Activated T-helper 17 cell treated with anti-CD3 and anti-CD28 coated beads, Interleukin-2, amount 50 U/mL, for 72 hours (primary cell): ENCODE data around the gene PITPNM3. TPM values are rescaled to one million over a fixed set of nuclear protein-coding genes. Genes with fewer than 3 reads are reported as not detected.
"Not testable (repeated sequence)": the region's sequence is repeated elsewhere in the genome, so short reads cannot be mapped to it uniquely, and the experiment has no call there.

ENCODE experiments used
- ATAC-seq: fragments of 150-1000 bp; cut with Tn5 transposase; replicated peaks from 2 replicates; pipeline ENCODE4 v1.10.0; 2021; ENCODE audit warnings: mild to moderate bottlenecking, moderate library complexity
- H3K27ac Mint-ChIP-seq: one replicate; pipeline ENCODE4 v1.8.0; 2022; ENCODE audit warnings: mixed read lengths
- H3K27me3 Mint-ChIP-seq: one replicate; pipeline ENCODE4 v1.8.0; 2022; ENCODE audit warnings: mixed read lengths
- H3K36me3 Mint-ChIP-seq: one replicate; pipeline ENCODE4 v1.8.0; 2022; ENCODE audit warnings: low read depth, mild to moderate bottlenecking, mixed read lengths
- H3K4me1 Mint-ChIP-seq: one replicate; pipeline ENCODE4 v1.8.0; 2022; ENCODE audit warnings: mixed read lengths
- H3K4me3 Mint-ChIP-seq: one replicate; pipeline ENCODE4 v1.8.0; 2022; ENCODE audit warnings: mild to moderate bottlenecking, mixed read lengths
- H3K9me3 Mint-ChIP-seq: one replicate; pipeline ENCODE4 v1.8.0; 2022; ENCODE audit warnings: mixed read lengths
- total RNA-seq, 2 donors: library from RNA; stranded (reverse); gene quantifications; one replicate each; pipeline ENCODE4 v1.2.3, GENCODE V29; 2022

The PITPNM3 gene
- total RNA-seq, 2 donors from 2014 or later = 0.73 to 1.4 TPM

- H3K4me3 Mint-ChIP-seq, H3K36me3 Mint-ChIP-seq, H3K27me3 Mint-ChIP-seq, ATAC-seq, H3K4me1 Mint-ChIP-seq, H3K9me3 Mint-ChIP-seq, H3K27ac Mint-ChIP-seq: not testable (repeated sequence)
Measured at GRCh38 chr17:6482796-6483195, 73.6 kb downstream of the PITPNM3 start.

GRCh38 chr17:6482105-6482455 is 74.3 kb downstream of the PITPNM3 start:
- no peaks in the 10 kb centered on the region for H3K36me3 Mint-ChIP-seq
- H3K4me1 Mint-ChIP-seq = no peaks in the 10 kb centered on the region
- no peak overlapping the region for H3K27ac Mint-ChIP-seq
- no peaks in the 10 kb centered on the region for H3K9me3 Mint-ChIP-seq
- H3K27me3 Mint-ChIP-seq = peaks cover 3% of the 10 kb centered on the region
- ATAC-seq = no peak
- no peak overlapping the region for H3K4me3 Mint-ChIP-seq

- H3K4me3 Mint-ChIP-seq = no peak overlapping the region
- no peak overlapping the region for H3K27ac Mint-ChIP-seq
- H3K9me3 Mint-ChIP-seq = no peaks in the 10 kb centered on the region
- H3K4me1 Mint-ChIP-seq = no peaks in the 10 kb centered on the region
- peaks cover 3% of the 10 kb centered on the region for H3K27me3 Mint-ChIP-seq
- H3K36me3 Mint-ChIP-seq = no peaks in the 10 kb centered on the region
- no peak for ATAC-seq
Measured at GRCh38 chr17:6480303-6480675, 76.1 kb downstream of the PITPNM3 start.

GRCh38 chr17:6479622-6480302 is 76.6 kb downstream of the PITPNM3 start:
- no peak for ATAC-seq
- Mint-ChIP-seq H3K4me1 (no peaks in the 10 kb centered on the region), H3K27ac (no peak overlapping the region), H3K27me3 (peaks cover 3% of the 10 kb centered on the region), H3K36me3 (no peaks in the 10 kb centered on the region), H3K9me3 (no peaks in the 10 kb centered on the region), H3K4me3 (no peak overlapping the region)

- H3K36me3 Mint-ChIP-seq = no peaks in the 10 kb centered on the region
- H3K27ac Mint-ChIP-seq = no peak overlapping the region
- no peak for ATAC-seq
Measured at GRCh38 chr17:6478486-6478885, 77.9 kb downstream of the PITPNM3 start.

GRCh38 chr17:6477831-6478383 is 78.4 kb downstream of the PITPNM3 start:
- Mint-ChIP-seq H3K4me1 (peaks cover 4% of the 10 kb centered on the region), H3K36me3 (no peaks in the 10 kb centered on the region), H3K27me3 (peaks cover 3% of the 10 kb centered on the region), H3K4me3 (no peak overlapping the region), H3K9me3 (no peaks in the 10 kb centered on the region), H3K27ac (no peak overlapping the region)
- ATAC-seq = no peak

More at GRCh38 chr17:6478486-6478885, 77.9 kb downstream of the PITPNM3 start:
- H3K27me3 Mint-ChIP-seq = peaks cover 3% of the 10 kb centered on the region
- no peak overlapping the region for H3K4me3 Mint-ChIP-seq
- no peaks in the 10 kb centered on the region for H3K4me1 Mint-ChIP-seq
- H3K9me3 Mint-ChIP-seq = no peaks in the 10 kb centered on the region

GRCh38 chr17:6476810-6477179 is 79.6 kb downstream of the PITPNM3 start:
- peaks cover 5% of the 10 kb centered on the region for H3K4me1 Mint-ChIP-seq
- H3K9me3 Mint-ChIP-seq = no peaks in the 10 kb centered on the region
- ATAC-seq = no peak
- H3K27ac Mint-ChIP-seq = no peak overlapping the region
- H3K27me3 Mint-ChIP-seq = peaks cover 3% of the 10 kb centered on the region
- no peaks in the 10 kb centered on the region for H3K36me3 Mint-ChIP-seq
- no peak overlapping the region for H3K4me3 Mint-ChIP-seq

GRCh38 chr17:6476076-6476809 is 80.1 kb downstream of the PITPNM3 start:
- H3K36me3 Mint-ChIP-seq = no peaks in the 10 kb centered on the region
- H3K4me1 Mint-ChIP-seq = peaks cover 5% of the 10 kb centered on the region
- no peaks in the 10 kb centered on the region for H3K9me3 Mint-ChIP-seq
- H3K27me3 Mint-ChIP-seq = peaks cover 3% of the 10 kb centered on the region
- no peak overlapping the region for H3K27ac Mint-ChIP-seq
- ATAC-seq = no peak
- no peak overlapping the region for H3K4me3 Mint-ChIP-seq

- no peaks in the 10 kb centered on the region for H3K36me3 Mint-ChIP-seq
- no peak for ATAC-seq
- peaks cover 5% of the 10 kb centered on the region for H3K4me1 Mint-ChIP-seq
- H3K4me3 Mint-ChIP-seq = no peak overlapping the region
- peaks cover 3% of the 10 kb centered on the region for H3K27me3 Mint-ChIP-seq
- H3K27ac Mint-ChIP-seq = no peak overlapping the region
- H3K9me3 Mint-ChIP-seq = no peaks in the 10 kb centered on the region
Measured at GRCh38 chr17:6475411-6475810, 80.9 kb downstream of the PITPNM3 start.

GRCh38 chr17:6474906-6475305 is 81.4 kb downstream of the PITPNM3 start:
- H3K9me3 Mint-ChIP-seq = no peaks in the 10 kb centered on the region

GRCh38 chr17:6474376-6474775 is 82.0 kb downstream of the PITPNM3 start:
- no peak overlapping the region for H3K27ac Mint-ChIP-seq
- peaks cover 3% of the 10 kb centered on the region for H3K27me3 Mint-ChIP-seq

More at GRCh38 chr17:6474906-6475305, 81.4 kb downstream of the PITPNM3 start:
- Mint-ChIP-seq H3K4me1 (peaks cover 5% of the 10 kb centered on the region), H3K27me3 (peaks cover 3% of the 10 kb centered on the region), H3K27ac (no peak overlapping the region), H3K4me3 (no peak overlapping the region), H3K36me3 (no peaks in the 10 kb centered on the region)
- ATAC-seq = no peak

GRCh38 chr17:6473128-6473767 is 83.1 kb downstream of the PITPNM3 start:
- Mint-ChIP-seq H3K27ac (no peak overlapping the region), H3K9me3 (no peaks in the 10 kb centered on the region), H3K36me3 (no peaks in the 10 kb centered on the region), H3K4me3 (no peak overlapping the region), H3K27me3 (peaks cover 3% of the 10 kb centered on the region), H3K4me1 (peaks cover 5% of the 10 kb centered on the region)
- ATAC-seq = peak; percentile 82

More at GRCh38 chr17:6474376-6474775, 82.0 kb downstream of the PITPNM3 start:
- H3K9me3 Mint-ChIP-seq = no peaks in the 10 kb centered on the region
- no peaks in the 10 kb centered on the region for H3K36me3 Mint-ChIP-seq
- H3K4me3 Mint-ChIP-seq = no peak overlapping the region
- H3K4me1 Mint-ChIP-seq = peaks cover 5% of the 10 kb centered on the region
- ATAC-seq = no peak

- no peak overlapping the region for H3K4me3 Mint-ChIP-seq
- H3K27ac Mint-ChIP-seq = no peak overlapping the region
- peaks cover 5% of the 10 kb centered on the region for H3K4me1 Mint-ChIP-seq
- H3K9me3 Mint-ChIP-seq = no peaks in the 10 kb centered on the region
- H3K36me3 Mint-ChIP-seq = no peaks in the 10 kb centered on the region
- peak; percentile 11 for ATAC-seq
- H3K27me3 Mint-ChIP-seq = peaks cover 3% of the 10 kb centered on the region
Measured at GRCh38 chr17:6472517-6472916, 83.8 kb downstream of the PITPNM3 start.

GRCh38 chr17:6471531-6472465 is 84.6 kb downstream of the PITPNM3 start:
- H3K9me3 Mint-ChIP-seq = no peaks in the 10 kb centered on the region
- ATAC-seq = no peak
- no peaks in the 10 kb centered on the region for H3K36me3 Mint-ChIP-seq
- no peak overlapping the region for H3K4me3 Mint-ChIP-seq
- H3K27ac Mint-ChIP-seq = no peak overlapping the region
- H3K4me1 Mint-ChIP-seq = peaks cover 5% of the 10 kb centered on the region
- peaks cover 3% of the 10 kb centered on the region for H3K27me3 Mint-ChIP-seq
